Skeletal muscle satellite cell (primary cell): Measurements from ENCODE around the gene CD99L2.

Experiments used
- H3K27me3 ChIP-seq: 2 replicates; pipeline ENCODE4 v1.7.0; 2013; ENCODE audit warnings: low read length; ENCODE audit not compliant: control insufficient read depth, insufficient read depth
- H3K36me3 ChIP-seq: 2 replicates; pipeline ENCODE4 v1.7.0; 2013; ENCODE audit warnings: mild to moderate bottlenecking, control low read depth, low read length; ENCODE audit not compliant: insufficient read depth
- H3K4me1 ChIP-seq: 2 replicates; pipeline ENCODE4 v1.7.0; 2013; ENCODE audit warnings: low read length; ENCODE audit not compliant: control insufficient read depth, insufficient read depth
- H3K4me2 ChIP-seq: 2 replicates; pipeline ENCODE4 v1.7.0; 2013; ENCODE audit warnings: mild to moderate bottlenecking, low read length
- H3K4me3 ChIP-seq: 2 replicates; pipeline ENCODE4 v1.7.0; 2013; ENCODE audit warnings: low read length
- H3K9ac ChIP-seq: 2 replicates; pipeline ENCODE4 v1.7.0; 2013; ENCODE audit warnings: mild to moderate bottlenecking, low read depth, low read length, moderate library complexity
- H3K9me3 ChIP-seq: replicated peaks from 2 replicates; pipeline ENCODE4 v1.7.0; 2013; ENCODE audit warnings: mild to moderate bottlenecking, control low read depth, low read length

Gene CD99L2

DNA sequence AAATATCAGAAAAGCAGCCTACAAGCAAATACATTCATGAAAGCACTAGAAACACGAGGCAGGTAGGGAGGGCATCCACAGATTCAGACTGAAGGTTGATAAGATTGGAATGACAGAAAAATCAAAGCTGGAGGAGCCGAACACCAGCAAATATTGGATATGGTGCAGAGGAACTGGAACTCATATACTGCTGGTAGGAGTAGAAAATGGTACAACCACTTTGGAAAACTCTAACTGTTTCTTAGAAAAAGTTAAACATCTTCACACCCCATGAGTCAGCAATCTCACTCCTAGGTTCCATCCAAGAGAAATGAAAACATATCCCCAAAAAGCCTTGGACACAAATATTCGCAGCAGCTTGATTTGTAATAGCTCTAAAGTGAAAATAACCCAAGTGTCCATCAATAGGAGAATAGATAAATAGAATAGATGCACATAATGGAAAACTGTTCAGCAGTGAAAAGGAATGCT lies 27.1 kb downstream of the CD99L2 start:
- no peak overlapping the region for H3K4me3 ChIP-seq
- H3K27me3 ChIP-seq = no peaks in the 10 kb centered on the region
- no peaks in the 10 kb centered on the region for H3K36me3 ChIP-seq
- H3K4me2 ChIP-seq = peak overlapping the region; percentile 62
- no peaks in the 10 kb centered on the region for H3K9me3 ChIP-seq
- peaks cover 32% of the 10 kb centered on the region for H3K4me1 ChIP-seq
- no peak overlapping the region for H3K9ac ChIP-seq

DNA sequence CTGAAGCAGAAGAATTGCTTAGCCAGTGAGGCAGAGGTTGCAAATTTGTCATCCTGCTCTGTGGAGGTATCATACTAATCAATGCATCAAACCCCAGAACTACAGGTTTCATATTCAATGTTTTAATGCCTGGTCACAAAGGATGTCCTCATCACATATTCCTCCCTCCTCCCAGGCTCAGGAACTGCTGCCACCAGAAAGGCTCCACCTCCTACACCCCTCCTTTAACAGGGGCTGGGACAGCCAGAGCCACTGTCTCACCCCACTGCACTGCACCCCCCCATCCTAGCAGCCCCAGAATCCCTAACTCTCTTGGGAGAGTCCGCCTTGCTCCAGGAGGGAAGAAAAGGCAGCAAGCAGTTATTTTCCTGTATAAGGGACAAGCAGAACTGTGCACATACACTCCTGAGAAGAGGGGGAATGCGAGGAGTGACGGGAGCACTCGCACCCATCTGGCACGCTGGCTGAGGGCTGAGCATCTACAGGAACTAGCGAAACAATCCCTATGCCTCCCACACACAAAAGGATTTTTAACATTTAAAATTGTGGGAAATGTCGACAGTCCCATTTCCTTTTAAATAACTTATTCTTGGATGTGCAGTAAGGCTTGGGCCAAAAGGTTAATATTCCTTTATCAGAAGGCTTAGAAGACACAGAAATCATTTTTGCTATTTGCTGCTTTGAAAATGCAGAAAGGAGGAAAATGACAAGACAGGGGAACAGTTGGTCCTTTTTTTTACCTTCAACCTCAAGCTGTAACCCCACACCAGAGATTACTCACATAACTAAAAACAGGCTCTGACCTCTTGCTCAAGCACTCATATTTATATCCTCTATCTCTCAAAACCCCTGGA lies 27.8 kb downstream of the CD99L2 start:
- Histone ChIP-seq H3K4me2 (peak overlapping the region; percentile 62), H3K36me3 (no peaks in the 10 kb centered on the region), H3K4me3 (peak overlapping the region; percentile 22), H3K4me1 (peaks cover 32% of the 10 kb centered on the region), H3K9ac (no peak overlapping the region), H3K27me3 (no peaks in the 10 kb centered on the region), H3K9me3 (no peaks in the 10 kb centered on the region)

DNA sequence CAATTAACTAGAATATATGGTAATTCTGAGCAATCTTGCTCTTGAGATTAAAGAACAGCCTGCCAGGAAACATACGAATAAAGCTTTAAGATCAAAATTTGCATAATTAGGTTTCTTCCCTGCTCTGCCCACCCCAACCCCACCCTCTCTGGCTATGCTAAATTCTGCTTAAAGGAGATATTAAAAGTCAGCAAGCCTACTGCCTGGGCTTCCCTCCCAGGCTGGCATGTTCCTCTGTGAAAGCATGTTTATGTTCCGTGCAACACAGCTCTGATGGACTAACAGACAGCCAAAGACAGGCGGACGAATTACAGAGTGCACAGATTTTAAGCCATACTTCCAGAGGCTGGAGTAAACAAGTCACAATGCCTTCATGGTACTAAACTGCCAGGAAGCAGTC lies 28.4 kb downstream of the CD99L2 start:
- H3K36me3 ChIP-seq = no peaks in the 10 kb centered on the region
- H3K4me3 ChIP-seq = peak overlapping the region; percentile 22
- no peak overlapping the region for H3K9ac ChIP-seq
- no peaks in the 10 kb centered on the region for H3K9me3 ChIP-seq
- no peaks in the 10 kb centered on the region for H3K27me3 ChIP-seq
- peak overlapping the region; percentile 62 for H3K4me2 ChIP-seq
- H3K4me1 ChIP-seq = peaks cover 32% of the 10 kb centered on the region

DNA sequence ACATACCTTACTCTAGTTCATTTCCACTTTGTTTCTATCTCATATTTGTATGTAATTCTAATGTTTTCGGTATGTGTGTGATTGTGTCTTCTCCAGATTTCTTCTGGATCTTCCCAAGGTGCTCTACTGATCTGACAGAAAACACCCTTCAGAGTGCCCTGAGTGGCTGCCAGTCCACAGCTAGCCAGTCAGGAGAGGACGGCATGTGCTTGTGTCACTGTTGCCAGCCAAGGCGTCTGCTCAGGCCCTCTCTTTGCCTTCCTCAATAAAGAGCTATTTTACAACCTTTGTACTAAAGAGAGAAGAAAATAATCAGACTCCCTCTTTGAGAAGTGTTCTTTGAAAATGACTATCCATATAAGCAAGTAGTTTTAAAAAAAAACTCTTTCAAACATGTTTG lies 29.0 kb downstream of the CD99L2 start:
- peaks cover 32% of the 10 kb centered on the region for H3K4me1 ChIP-seq
- H3K4me2 ChIP-seq = no peak overlapping the region
- no peaks in the 10 kb centered on the region for H3K9me3 ChIP-seq
- H3K9ac ChIP-seq = no peak overlapping the region
- no peak overlapping the region for H3K4me3 ChIP-seq
- no peaks in the 10 kb centered on the region for H3K27me3 ChIP-seq
- no peaks in the 10 kb centered on the region for H3K36me3 ChIP-seq

DNA sequence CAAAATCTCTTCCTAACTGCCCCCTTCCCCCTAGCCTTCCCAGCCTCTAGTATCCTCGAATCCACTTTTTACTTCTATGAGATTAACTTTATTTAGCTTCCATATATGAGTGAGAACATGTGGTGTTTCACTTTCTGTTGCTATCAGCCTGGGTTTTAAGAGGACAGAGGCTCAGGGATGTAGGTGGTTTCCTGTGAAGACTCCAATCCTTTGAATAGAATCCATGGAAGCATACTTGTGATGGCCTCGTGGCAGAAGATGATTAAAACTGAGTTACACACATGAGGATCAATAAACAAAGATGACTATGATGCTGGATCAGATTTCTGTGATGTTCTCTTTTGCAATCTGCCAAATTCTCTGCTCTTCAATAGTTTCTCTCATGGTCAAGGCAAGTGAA lies 29.8 kb downstream of the CD99L2 start:
- H3K4me3 ChIP-seq = no peak overlapping the region
- peaks cover 28% of the 10 kb centered on the region for H3K4me1 ChIP-seq
- H3K9ac ChIP-seq = no peak overlapping the region
- no peak overlapping the region for H3K4me2 ChIP-seq
- H3K36me3 ChIP-seq = no peaks in the 10 kb centered on the region
- no peaks in the 10 kb centered on the region for H3K9me3 ChIP-seq
- H3K27me3 ChIP-seq = no peaks in the 10 kb centered on the region

DNA sequence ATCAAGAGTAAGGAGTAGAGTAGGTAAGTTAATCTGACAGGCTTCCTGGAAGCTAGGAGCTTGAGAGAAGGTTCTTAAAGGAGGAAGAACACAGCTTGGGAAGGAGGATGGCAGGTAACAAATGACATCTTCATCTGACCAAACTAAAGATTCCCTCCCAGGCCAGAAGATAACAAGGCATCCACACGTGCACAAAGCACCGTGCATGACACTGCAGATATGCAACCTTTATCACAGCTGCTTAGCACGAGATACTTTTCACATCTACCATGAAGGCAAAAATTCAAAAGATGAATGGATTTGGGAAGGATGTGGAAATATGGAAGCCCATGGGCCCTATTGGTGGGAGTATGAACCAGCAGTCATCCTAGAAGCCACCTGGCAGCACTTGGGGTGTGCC lies 34.3 kb downstream of the CD99L2 start:
- H3K4me2 ChIP-seq = no peak overlapping the region
- H3K4me1 ChIP-seq = no peaks in the 10 kb centered on the region
- H3K9me3 ChIP-seq = no peaks in the 10 kb centered on the region
- no peaks in the 10 kb centered on the region for H3K36me3 ChIP-seq
- no peak overlapping the region for H3K4me3 ChIP-seq
- no peak overlapping the region for H3K9ac ChIP-seq
- no peaks in the 10 kb centered on the region for H3K27me3 ChIP-seq

DNA sequence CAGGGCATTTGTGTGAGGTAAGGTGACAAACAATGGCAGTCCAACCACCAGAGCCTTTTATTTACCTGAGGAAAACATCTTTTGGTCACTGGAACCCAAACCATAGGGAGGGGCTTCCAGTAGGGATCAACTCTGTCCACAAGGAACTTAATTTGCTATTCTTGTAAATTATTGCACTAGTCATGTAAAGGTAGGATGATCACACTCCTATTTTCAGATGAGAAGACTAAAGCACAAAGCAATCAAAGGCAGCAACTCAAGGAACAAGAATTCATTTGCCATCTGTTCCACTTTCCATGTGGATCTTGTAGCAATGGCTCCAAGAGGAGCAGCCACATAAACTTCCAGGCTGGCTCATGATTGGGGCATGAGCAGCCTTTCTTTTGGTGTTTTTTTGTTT lies 35.3 kb downstream of the CD99L2 start:
- H3K9me3 ChIP-seq = no peaks in the 10 kb centered on the region
- no peaks in the 10 kb centered on the region for H3K36me3 ChIP-seq
- H3K27me3 ChIP-seq = no peaks in the 10 kb centered on the region
- no peak overlapping the region for H3K4me3 ChIP-seq
- H3K4me2 ChIP-seq = no peak overlapping the region
- H3K4me1 ChIP-seq = no peaks in the 10 kb centered on the region
- H3K9ac ChIP-seq = no peak overlapping the region

DNA sequence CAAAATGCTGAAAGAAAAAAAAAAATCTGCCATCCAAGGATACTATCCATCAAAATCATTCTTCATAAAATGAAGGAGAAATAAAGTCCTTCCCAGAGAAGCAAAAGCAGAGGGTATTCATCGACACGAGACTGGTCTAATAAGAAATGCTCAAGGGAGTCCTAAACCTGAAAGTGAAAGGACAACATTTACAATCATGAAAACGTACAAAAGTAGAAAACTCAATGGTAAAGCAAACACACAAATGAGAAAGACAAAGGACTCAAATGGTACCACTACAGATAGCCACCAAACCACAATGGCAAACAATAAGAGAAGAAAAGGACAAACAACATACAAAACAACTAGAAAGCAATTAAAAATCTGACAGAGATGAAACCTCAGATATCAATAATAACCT lies 41.0 kb downstream of the CD99L2 start:
- Histone ChIP-seq H3K4me2 (no peak overlapping the region), H3K4me1 (no peaks in the 10 kb centered on the region), H3K4me3 (no peak overlapping the region), H3K36me3 (no peaks in the 10 kb centered on the region), H3K9me3 (no peaks in the 10 kb centered on the region), H3K9ac (no peak overlapping the region), H3K27me3 (no peaks in the 10 kb centered on the region)

DNA sequence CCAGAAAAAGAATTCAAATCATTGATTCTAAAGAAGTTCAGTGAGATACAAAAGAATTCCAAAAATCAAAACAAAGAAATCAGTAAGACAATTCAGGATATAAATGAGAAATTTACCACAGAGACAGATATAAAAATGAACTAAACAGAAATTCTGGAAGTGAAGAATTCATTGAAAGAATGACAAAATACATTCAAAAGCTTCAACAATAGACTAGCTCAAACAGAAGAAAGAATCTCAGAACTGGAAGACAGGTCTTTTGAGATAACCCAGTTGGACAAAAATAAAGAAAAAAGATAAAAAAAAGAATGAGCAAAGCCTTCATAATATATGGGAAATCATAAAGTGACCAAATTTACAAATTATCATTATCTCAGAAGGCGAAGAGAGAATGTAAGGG lies 41.7 kb downstream of the CD99L2 start:
- Histone ChIP-seq H3K36me3 (no peaks in the 10 kb centered on the region), H3K9me3 (no peaks in the 10 kb centered on the region), H3K4me2 (no peak overlapping the region), H3K9ac (no peak overlapping the region), H3K27me3 (no peaks in the 10 kb centered on the region), H3K4me3 (no peak overlapping the region), H3K4me1 (no peaks in the 10 kb centered on the region)

DNA sequence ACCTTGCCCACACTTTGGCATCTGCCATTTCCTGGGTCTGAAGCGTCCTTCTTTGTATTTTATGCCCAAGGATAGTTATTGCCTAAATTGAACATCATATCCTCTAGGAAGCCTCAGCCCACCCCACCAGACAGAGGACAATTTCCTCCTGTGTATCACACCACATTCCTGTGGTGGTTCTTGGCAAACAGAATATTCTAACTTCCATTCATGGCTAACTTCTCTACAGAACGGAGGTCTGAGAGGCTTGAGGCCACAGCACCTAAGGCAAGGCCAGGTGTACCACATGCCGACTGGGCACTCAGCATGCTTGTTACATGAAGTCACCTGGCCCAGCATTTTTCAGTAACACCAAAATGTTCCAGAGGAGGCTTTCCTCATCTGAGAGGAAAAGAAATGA lies 42.4 kb downstream of the CD99L2 start:
- no peaks in the 10 kb centered on the region for H3K36me3 ChIP-seq
- no peaks in the 10 kb centered on the region for H3K27me3 ChIP-seq

DNA sequence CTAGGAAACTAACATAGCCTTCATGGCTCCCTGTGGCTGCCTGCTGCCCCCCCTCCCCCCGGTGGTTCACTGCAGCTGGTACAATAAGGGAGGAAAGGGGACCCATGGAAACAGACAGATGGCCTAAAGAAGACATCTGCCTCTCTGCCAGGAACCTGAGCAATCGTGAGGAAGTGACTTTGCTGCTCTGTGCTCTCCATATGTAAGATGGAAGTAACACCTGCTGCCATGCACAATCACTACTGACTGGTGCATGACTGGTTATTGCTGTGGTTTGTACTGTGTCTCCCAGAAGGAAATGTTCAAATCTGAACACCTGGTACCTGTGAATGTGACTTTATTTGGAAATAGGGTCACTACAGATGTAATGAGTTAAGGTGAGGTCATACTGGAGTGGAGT lies 43.6 kb downstream of the CD99L2 start:
- H3K36me3 ChIP-seq = no peaks in the 10 kb centered on the region

More for the DNA sequence above, 42.4 kb downstream of the CD99L2 start:
- Histone ChIP-seq H3K4me1 (no peaks in the 10 kb centered on the region), H3K9me3 (no peaks in the 10 kb centered on the region), H3K4me3 (no peak overlapping the region), H3K4me2 (no peak overlapping the region), H3K9ac (no peak overlapping the region)

More for the DNA sequence above, 43.6 kb downstream of the CD99L2 start:
- Histone ChIP-seq H3K4me3 (no peak overlapping the region), H3K4me1 (no peaks in the 10 kb centered on the region), H3K4me2 (no peak overlapping the region), H3K9me3 (no peaks in the 10 kb centered on the region), H3K27me3 (no peaks in the 10 kb centered on the region), H3K9ac (no peak overlapping the region)
